HG02885 (cell line): ENCODE data around the gene FRS2.
"Not testable (repeated sequence)": the region's sequence is repeated elsewhere in the genome, so short reads cannot be mapped to it uniquely, and the experiment has no call there.

Source experiments
- ATAC-seq: cut with Tn5 transposase; IDR thresholded peaks from one replicate; pipeline ENCODE4 v1.9.1; 2021; ENCODE audit warnings: mild to moderate bottlenecking; ENCODE audit not compliant: unreplicated experiment, poor library complexity

The FRS2 gene

GRCh38 chr12:69470189-69471075 lies at the start of gene FRS2:
Gene FRS2 (plus strand): TSS chr12:69470388. CDS start chr12:69569031, 98,643 bp downstream.
- peak; percentile 97 for ATAC-seq

- no peak for ATAC-seq
Observed at GRCh38 chr12:69421548-69421947, 48.6 kb upstream of the FRS2 start.

GRCh38 chr12:69423037-69423905 lies 46.9 kb upstream of the FRS2 start:
- no peak for ATAC-seq

GRCh38 chr12:69425417-69425816 lies 44.8 kb upstream of the FRS2 start:
- no peak for ATAC-seq

GRCh38 chr12:69428351-69429073 lies 41.7 kb upstream of the FRS2 start:
- ATAC-seq = no peak

GRCh38 chr12:69430942-69431590 lies 39.1 kb upstream of the FRS2 start:
- ATAC-seq = no peak

GRCh38 chr12:69431591-69432222 lies 38.5 kb upstream of the FRS2 start:
- no peak for ATAC-seq

- ATAC-seq = no peak
Observed at GRCh38 chr12:69433653-69434052, 36.5 kb upstream of the FRS2 start.

GRCh38 chr12:69435644-69436043 lies 34.5 kb upstream of the FRS2 start:
- ATAC-seq = no peak

GRCh38 chr12:69437073-69437472 lies 33.1 kb upstream of the FRS2 start:
- ATAC-seq = no peak

GRCh38 chr12:69438539-69438938 lies 31.6 kb upstream of the FRS2 start:
- ATAC-seq = no peak

GRCh38 chr12:69440016-69440415 lies 30.2 kb upstream of the FRS2 start:
- ATAC-seq = no peak

GRCh38 chr12:69440886-69441285 lies 29.3 kb upstream of the FRS2 start:
- ATAC-seq = no peak

- ATAC-seq = no peak
Observed at GRCh38 chr12:69442894-69443293, 27.3 kb upstream of the FRS2 start.

- no peak for ATAC-seq
Observed at GRCh38 chr12:69443916-69444315, 26.3 kb upstream of the FRS2 start.

GRCh38 chr12:69447892-69448291 lies 22.3 kb upstream of the FRS2 start:
- ATAC-seq = no peak

- ATAC-seq = not testable (repeated sequence)
Observed at GRCh38 chr12:69452598-69453132, 17.5 kb upstream of the FRS2 start.

- no peak for ATAC-seq
Observed at GRCh38 chr12:69456239-69456638, 13.9 kb upstream of the FRS2 start.

- ATAC-seq = no peak
Observed at GRCh38 chr12:69457433-69457832, 12.8 kb upstream of the FRS2 start.
